PFSK-1 (cell line): Measurements from ENCODE around the gene ZFYVE9.

Experiments
- FOXP2 ChIP-seq: optimal IDR thresholded peaks from 2 replicates; pipeline ENCODE3; 2011; ENCODE audit warnings: borderline replicate concordance, control low read depth, inconsistent platforms; ENCODE audit not compliant: insufficient read depth; ENCODE audit errors: extremely low read length, extremely low read depth
- POLR2AphosphoS5 ChIP-seq: IDR thresholded peaks from 2 replicates; pipeline ENCODE4 v1.6.1; 2012; ENCODE audit warnings: low read depth, mild to moderate bottlenecking, control low read depth, low read length, moderate library complexity
- SIN3A ChIP-seq: IDR thresholded peaks from 2 replicates; pipeline ENCODE4 v1.6.1; 2012; ENCODE audit warnings: mild to moderate bottlenecking, low read length, moderate library complexity, borderline replicate concordance; ENCODE audit not compliant: insufficient read depth
- TAF1 ChIP-seq: IDR thresholded peaks from 2 replicates; pipeline ENCODE4 v1.6.1; 2012; ENCODE audit warnings: low read length, control low read depth, borderline replicate concordance; ENCODE audit not compliant: insufficient read depth
- TF ChIP-seq, protein P1 (sequence below), 2 experiments: IDR thresholded peaks; 2 replicates each; pipeline versions ENCODE4 v1.6.1 to v1.8.0; 2011 to 2012; ENCODE audit warnings: low read depth in 2 of 2, low read length in 2 of 2, control low read depth in 1 of 2, inconsistent platforms in 1 of 2, mild to moderate bottlenecking in 1 of 2, moderate library complexity in 1 of 2; ENCODE audit not compliant: insufficient read depth in 1 of 2

Gene ZFYVE9

DNA sequence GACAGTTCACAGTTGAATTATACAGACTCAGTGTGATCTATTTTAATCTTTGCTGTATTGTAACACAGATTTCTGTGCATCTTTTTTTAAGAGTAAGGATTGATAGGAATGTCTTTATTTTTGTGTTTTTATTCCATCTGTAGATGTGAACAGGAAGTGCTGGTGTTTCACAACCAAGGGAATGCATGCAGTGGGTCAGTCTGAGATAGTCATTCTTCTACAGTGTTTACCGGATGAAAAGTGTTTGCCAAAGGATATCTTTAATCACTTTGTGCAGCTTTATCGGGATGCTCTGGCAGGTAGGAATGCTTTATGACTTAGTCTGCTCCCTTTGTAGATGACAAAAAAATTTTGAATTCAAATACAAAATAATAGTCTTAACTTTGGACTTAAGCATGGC lies 139.6 kb downstream of the ZFYVE9 start:
- no peak for TF ChIP-seq FOXP2

DNA sequence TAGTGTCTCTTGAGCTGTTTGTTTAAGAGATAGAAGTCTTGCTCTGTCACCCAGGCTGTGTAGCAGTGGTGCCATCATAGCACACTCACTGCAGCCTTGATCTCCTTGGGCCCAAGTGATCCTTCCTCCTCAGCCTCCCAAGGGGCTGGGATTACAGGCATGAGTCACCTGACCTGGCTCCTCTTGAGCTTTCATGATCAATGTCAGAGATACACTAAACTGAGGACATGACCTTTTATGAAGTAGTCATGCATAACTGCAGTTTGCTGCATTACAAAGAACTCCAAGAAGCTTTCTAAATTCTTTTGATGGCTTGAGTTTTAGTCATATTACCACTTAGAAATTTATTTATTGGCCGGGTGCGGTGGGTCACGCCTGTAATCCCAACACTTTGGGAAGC lies 146.4 kb downstream of the ZFYVE9 start:
- TF ChIP-seq TAF1 (no peak), FOXP2 (no peak)
- TF ChIP-seq, protein P1, sequence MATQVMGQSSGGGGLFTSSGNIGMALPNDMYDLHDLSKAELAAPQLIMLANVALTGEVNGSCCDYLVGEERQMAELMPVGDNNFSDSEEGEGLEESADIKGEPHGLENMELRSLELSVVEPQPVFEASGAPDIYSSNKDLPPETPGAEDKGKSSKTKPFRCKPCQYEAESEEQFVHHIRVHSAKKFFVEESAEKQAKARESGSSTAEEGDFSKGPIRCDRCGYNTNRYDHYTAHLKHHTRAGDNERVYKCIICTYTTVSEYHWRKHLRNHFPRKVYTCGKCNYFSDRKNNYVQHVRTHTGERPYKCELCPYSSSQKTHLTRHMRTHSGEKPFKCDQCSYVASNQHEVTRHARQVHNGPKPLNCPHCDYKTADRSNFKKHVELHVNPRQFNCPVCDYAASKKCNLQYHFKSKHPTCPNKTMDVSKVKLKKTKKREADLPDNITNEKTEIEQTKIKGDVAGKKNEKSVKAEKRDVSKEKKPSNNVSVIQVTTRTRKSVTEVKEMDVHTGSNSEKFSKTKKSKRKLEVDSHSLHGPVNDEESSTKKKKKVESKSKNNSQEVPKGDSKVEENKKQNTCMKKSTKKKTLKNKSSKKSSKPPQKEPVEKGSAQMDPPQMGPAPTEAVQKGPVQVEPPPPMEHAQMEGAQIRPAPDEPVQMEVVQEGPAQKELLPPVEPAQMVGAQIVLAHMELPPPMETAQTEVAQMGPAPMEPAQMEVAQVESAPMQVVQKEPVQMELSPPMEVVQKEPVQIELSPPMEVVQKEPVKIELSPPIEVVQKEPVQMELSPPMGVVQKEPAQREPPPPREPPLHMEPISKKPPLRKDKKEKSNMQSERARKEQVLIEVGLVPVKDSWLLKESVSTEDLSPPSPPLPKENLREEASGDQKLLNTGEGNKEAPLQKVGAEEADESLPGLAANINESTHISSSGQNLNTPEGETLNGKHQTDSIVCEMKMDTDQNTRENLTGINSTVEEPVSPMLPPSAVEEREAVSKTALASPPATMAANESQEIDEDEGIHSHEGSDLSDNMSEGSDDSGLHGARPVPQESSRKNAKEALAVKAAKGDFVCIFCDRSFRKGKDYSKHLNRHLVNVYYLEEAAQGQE (IDR thresholded peaks at IDR 0.05; ENCODE audit: insufficient read depth in 1 of 2, low read depth in 2 of 2, low read length in 2 of 2) = no peak

DNA sequence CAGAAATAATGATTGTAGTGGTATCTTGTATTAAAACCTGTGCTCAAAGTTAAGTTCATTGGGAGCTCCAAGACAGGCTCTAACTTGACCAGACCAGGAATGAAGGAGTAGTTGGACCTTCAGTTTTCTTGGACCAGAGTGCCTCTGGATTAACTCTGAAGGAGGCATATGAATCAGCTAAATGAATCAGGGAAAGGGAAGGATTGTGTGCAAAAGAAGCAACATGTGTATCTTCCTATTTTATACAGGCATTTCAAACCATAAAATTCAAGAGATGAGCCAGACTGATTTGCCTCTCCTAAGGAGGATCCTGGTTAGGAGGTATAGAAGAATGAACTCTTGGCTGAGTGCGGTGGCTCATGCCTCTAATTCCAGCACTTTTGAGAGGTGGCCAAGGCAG lies 152.7 kb downstream of the ZFYVE9 start:
- TF ChIP-seq POLR2AphosphoS5 (no peak), TAF1 (no peak), FOXP2 (no peak), SIN3A (no peak)
- TF ChIP-seq, protein P1 (IDR thresholded peaks at IDR 0.05; ENCODE audit: insufficient read depth in 1 of 2, low read depth in 2 of 2, low read length in 2 of 2) = no peak

DNA sequence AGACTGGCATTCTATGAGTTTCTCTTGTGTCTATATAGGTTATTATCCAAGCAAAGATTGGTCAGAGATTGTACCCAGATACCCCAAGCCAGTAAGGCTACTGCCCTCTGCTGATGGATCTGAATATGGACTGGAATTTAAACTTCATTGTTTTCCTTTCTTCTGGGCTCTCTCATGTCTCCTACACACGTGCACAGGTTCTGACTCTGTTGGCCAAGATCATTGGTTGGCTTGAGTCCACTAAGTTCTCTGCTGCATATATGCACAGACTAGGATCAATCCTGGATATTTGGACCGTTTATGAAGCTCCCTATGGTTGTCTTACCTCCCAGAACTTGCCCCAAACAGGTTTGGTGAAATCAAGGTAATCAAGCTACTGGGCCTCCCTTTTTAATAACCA lies 154.5 kb downstream of the ZFYVE9 start:
- TF ChIP-seq FOXP2 (no peak), TAF1 (no peak), SIN3A (no peak), POLR2AphosphoS5 (no peak)
- TF ChIP-seq, protein P1 (IDR thresholded peaks at IDR 0.05; ENCODE audit: insufficient read depth in 1 of 2, low read depth in 2 of 2, low read length in 2 of 2) = no peak

DNA sequence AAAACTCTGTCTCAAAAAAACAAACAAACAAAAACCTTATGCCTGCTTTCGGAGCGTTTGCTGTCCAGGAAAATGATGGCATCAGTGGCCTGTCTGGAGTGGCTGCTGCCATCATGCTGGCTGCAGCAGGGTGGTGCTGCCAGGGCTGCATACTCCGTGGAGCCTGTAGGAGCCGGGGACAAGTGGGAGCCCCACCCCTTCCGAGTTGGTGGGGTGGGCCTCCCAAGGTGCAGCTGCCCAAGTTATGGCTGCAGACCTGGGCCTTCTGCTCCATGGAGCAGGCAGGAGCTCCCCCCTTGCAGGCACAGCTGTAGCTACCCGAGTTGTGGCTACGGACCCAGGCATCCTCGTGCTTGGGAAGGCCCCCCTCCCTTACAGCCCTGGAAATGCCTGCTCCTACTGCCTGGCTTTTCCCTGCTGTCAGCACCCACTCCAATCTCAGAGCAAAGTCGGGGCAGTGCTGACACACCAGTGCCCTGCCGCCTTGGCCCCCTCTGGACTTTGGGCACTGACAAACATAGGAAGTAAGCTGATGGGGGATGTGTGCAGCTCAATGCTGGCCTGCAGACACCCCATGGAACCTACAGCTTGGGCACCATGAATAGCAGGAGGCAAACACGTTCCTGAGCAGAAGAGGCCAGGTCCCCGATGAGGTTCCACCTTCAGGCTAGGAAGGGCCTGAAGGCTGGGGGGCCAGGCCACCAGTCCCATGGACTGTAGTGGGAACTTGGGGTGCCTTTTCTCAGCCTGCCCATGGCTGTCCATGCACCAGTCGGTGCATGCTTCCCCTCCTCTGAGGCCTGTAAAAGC lies 163.7 kb downstream of the ZFYVE9 start:
- TF ChIP-seq FOXP2 = no peak
- TF ChIP-seq, protein P1 (IDR thresholded peaks at IDR 0.05; ENCODE audit: insufficient read depth in 1 of 2, low read depth in 2 of 2, low read length in 2 of 2) = no peak
- no peak for TF ChIP-seq SIN3A
- no peak for TF ChIP-seq TAF1
- no peak for TF ChIP-seq POLR2AphosphoS5
